CD4-positive, alpha-beta T cell (primary cell): ENCODE results near the gene SCAMP5. TPM values are rescaled to one million over a fixed set of nuclear protein-coding genes. Genes with fewer than 3 reads are reported as not detected.

ENCODE experiments used
- ATAC-seq: fragments of 200-7000 bp; cut with Tn5 transposase; one replicate; pipeline ENCODE4 v1.10.0; 2022; ENCODE audit warnings: mild to moderate bottlenecking; ENCODE audit not compliant: poor library complexity
- CTCF ChIA-PET: fragments of 350-600 bp; sonication (Branson Sonifier 250); formaldehyde crosslinking; loops from one replicate; lab custom pipeline; 2021; ENCODE audit warnings: antibody characterized with exemption, inconsistent platforms; lab: Charles Lee
- POLR2A ChIA-PET: fragments of 350-600 bp; sonication (Branson Sonifier 250); formaldehyde crosslinking; loops from one replicate; lab custom pipeline; 2021; ENCODE audit warnings: antibody characterized with exemption, inconsistent platforms; lab: Charles Lee
- DNase-seq, 14 experiments: peaks; one replicate each; pipeline ENCODE4 v3.0.0-alpha.2; 2013 to 2020; ENCODE audit warnings: mixed read lengths in 2 of 14
- H3K27ac ChIP-seq, 2 donors: one replicate each; pipeline versions ENCODE4 v1.5.1 to v1.7.0; 2013; ENCODE audit warnings: low read length in 2 of 2, low read depth in 1 of 2, mild to moderate bottlenecking in 1 of 2
- H3K27me3 ChIP-seq, 2 experiments: 1 replicate in 1 of 2; 2 replicates in 1 of 2; pipeline versions ENCODE4 v1.6.1 to v1.7.0; 2013; ENCODE audit warnings: low read length in 2 of 2, control low read depth in 1 of 2, mild to moderate bottlenecking in 1 of 2, moderate library complexity in 1 of 2; ENCODE audit not compliant: insufficient read depth in 2 of 2, control insufficient read depth in 1 of 2
- H3K36me3 ChIP-seq: one replicate; pipeline ENCODE4 v1.6.1; 2013; ENCODE audit warnings: low read length, control low read depth; ENCODE audit not compliant: insufficient read depth
- H3K4me1 ChIP-seq: one replicate; pipeline ENCODE4 v1.6.1; 2013; ENCODE audit warnings: low read length, control low read depth; ENCODE audit not compliant: insufficient read depth
- H3K4me3 ChIP-seq: one replicate; pipeline ENCODE4 v1.5.1; 2013; ENCODE audit warnings: mild to moderate bottlenecking, low read length, moderate library complexity
- H3K9me3 ChIP-seq, 2 experiments: 1 replicate in 1 of 2; 2 replicates in 1 of 2; pipeline versions ENCODE4 v1.6.1 to v1.7.0; 2013; ENCODE audit warnings: low read length in 2 of 2, mild to moderate bottlenecking in 2 of 2, control low read depth in 1 of 2, moderate library complexity in 1 of 2; ENCODE audit not compliant: control insufficient read depth in 1 of 2, insufficient read depth in 1 of 2
- H3K27ac Mint-ChIP-seq: one replicate; pipeline ENCODE4 v1.8.0; 2020; ENCODE audit warnings: mixed read lengths
- H3K27me3 Mint-ChIP-seq: one replicate; pipeline ENCODE4 v1.8.0; 2021; ENCODE audit warnings: mixed read lengths
- H3K36me3 Mint-ChIP-seq: one replicate; pipeline ENCODE4 v1.8.0; 2021; ENCODE audit warnings: low read depth, mixed read lengths
- H3K4me1 Mint-ChIP-seq: one replicate; pipeline ENCODE4 v1.8.0; 2021; ENCODE audit warnings: low read depth, mixed read lengths
- H3K4me3 Mint-ChIP-seq: one replicate; pipeline ENCODE4 v1.8.0; 2020; ENCODE audit warnings: mild to moderate bottlenecking, mixed read lengths
- H3K9me3 Mint-ChIP-seq: one replicate; pipeline ENCODE4 v1.8.0; 2020; ENCODE audit warnings: mixed read lengths
- CTCF ChIP-seq: fragments of 200-600 bp; IDR thresholded peaks from one replicate; pipeline ENCODE4 v1.8.0; 2022; ENCODE audit warnings: antibody characterized with exemption, mild to moderate bottlenecking
- intact Hi-C, 2 experiments: fragments of 100-400 bp; cut with DNase I in 1 of 2; cut with micrococcal nuclease in 1 of 2; formaldehyde crosslinking; loops; one replicate each; pipeline versions ENCODE4 v1.15.1 to v1.9.0; 2023 to 2025; cut with DNase I, micrococcal nuclease
- total RNA-seq, 174 experiments: library from RNA in 2 of 174; stranded (reverse) in 2 of 174; gene quantifications; one replicate each; pipeline ENCODE4 v1.2.3 and lab custom pipeline; 2021 to 2026

Gene SCAMP5
- total RNA-seq, 2 experiments from 2014 or later, result 5.7 to 6.4 TPM

GRCh38 chr15:75002398-75002797 lies 7.0 kb downstream of the SCAMP5 start:
- H3K4me1 Mint-ChIP-seq, result no peaks in the 10 kb centered on the region
- no peak overlapping the region for H3K4me3 Mint-ChIP-seq
- intact Hi-C loops, result no loop called here
- ATAC-seq (no peak), DNase-seq (no peak)
- H3K36me3 Mint-ChIP-seq, result no peaks in the 10 kb centered on the region
- Histone ChIP-seq H3K27me3 (peaks cover 10 to 15% of the 10 kb centered on the region in 2 experiments), H3K9me3 (no peaks in the 10 kb centered on the region), H3K27ac (no peak overlapping the region), H3K4me3 (no peak overlapping the region), H3K36me3 (no peaks in the 10 kb centered on the region), H3K4me1 (no peaks in the 10 kb centered on the region)
- no peak overlapping the region for H3K27ac Mint-ChIP-seq
- POLR2A ChIA-PET, result no interaction called here
- no peaks in the 10 kb centered on the region for H3K9me3 Mint-ChIP-seq
- H3K27me3 Mint-ChIP-seq, result peaks cover 11% of the 10 kb centered on the region
- CTCF ChIA-PET, result interaction anchor here (0.6 kb wide), 1 partner anchor 26 kb away, joined by 3 read pairs; no protein-coding TSS in a partner anchor
- TF ChIP-seq CTCF, result no peak

- intact Hi-C loops, result no loop called here
- Histone ChIP-seq H3K27me3 (peaks cover 0 to 4% of the 10 kb centered on the region in 2 experiments), H3K36me3 (no peaks in the 10 kb centered on the region), H3K9me3 (no peaks in the 10 kb centered on the region), H3K4me3 (no peak overlapping the region), H3K4me1 (no peaks in the 10 kb centered on the region), H3K27ac (no peak overlapping the region)
- TF ChIP-seq CTCF, result no peak
- no peak for DNase-seq
- Mint-ChIP-seq H3K27ac (no peak overlapping the region), H3K4me1 (peaks cover 8% of the 10 kb centered on the region), H3K9me3 (no peaks in the 10 kb centered on the region), H3K27me3 (no peaks in the 10 kb centered on the region), H3K36me3 (no peaks in the 10 kb centered on the region), H3K4me3 (no peak overlapping the region)
- ChIA-PET POLR2A (interaction anchor here (2.2 kb wide), 1 partner anchor 16 kb away, joined by 7 read pairs; the partner anchor contains the start of gene PPCDC), CTCF (no interaction called here)
- no peak for ATAC-seq
These were observed 11.9 kb downstream of the SCAMP5 start for GRCh38 chr15:75007216-75007615.

- POLR2A ChIA-PET, result interaction anchor here (2.2 kb wide), 1 partner anchor 15 kb away, joined by 7 read pairs; the partner anchor contains the start of gene PPCDC
- CTCF ChIA-PET, result no interaction called here
- Mint-ChIP-seq H3K27me3 (no peaks in the 10 kb centered on the region), H3K9me3 (no peaks in the 10 kb centered on the region), H3K4me3 (no peak overlapping the region), H3K36me3 (no peaks in the 10 kb centered on the region), H3K4me1 (peaks cover 8% of the 10 kb centered on the region), H3K27ac (no peak overlapping the region)
- Histone ChIP-seq H3K36me3 (no peaks in the 10 kb centered on the region), H3K9me3 (no peaks in the 10 kb centered on the region), H3K4me3 (no peak overlapping the region), H3K27ac (no peak overlapping the region), H3K4me1 (no peaks in the 10 kb centered on the region), H3K27me3 (peaks cover 0 to 4% of the 10 kb centered on the region in 2 experiments)
- ATAC-seq (no peak), DNase-seq (no peak)
- no peak for TF ChIP-seq CTCF
- intact Hi-C loops, result no loop called here
These were observed 12.9 kb downstream of the SCAMP5 start for GRCh38 chr15:75008221-75008625.
